H9 (cell line): ENCODE results near the gene CSRNP2. TPM values are rescaled to one million over a fixed set of nuclear protein-coding genes. Genes with fewer than 3 reads are reported as not detected.
A peak's percentile ranks its signal among the peaks of the same experiment; 100 is the strongest.
"Not testable (repeated sequence)": the region's sequence is repeated elsewhere in the genome, so short reads cannot be mapped to it uniquely, and the experiment has no call there.

ENCODE experiments used
- DNase-seq: peaks from one replicate; pipeline ENCODE4 v3.0.0-alpha.2; 2017
- H2AFZ ChIP-seq: one replicate; pipeline ENCODE4 v1.6.1; 2013; ENCODE audit warnings: mild to moderate bottlenecking, low read length, control low read depth, moderate library complexity
- H2AK5ac ChIP-seq: 2 replicates; pipeline ENCODE4 v1.6.1; 2013; ENCODE audit warnings: low read length, control low read depth, mixed read lengths; ENCODE audit not compliant: insufficient read length
- H2BK120ac ChIP-seq: one replicate; pipeline ENCODE4 v1.6.1; 2013; ENCODE audit warnings: low read depth, mild to moderate bottlenecking, low read length, control low read depth, inconsistent platforms; ENCODE audit not compliant: poor library complexity, severe bottlenecking
- H2BK12ac ChIP-seq: 2 replicates; pipeline ENCODE4 v1.6.1; 2013; ENCODE audit warnings: low read length, control low read depth, mixed read lengths, low read depth; ENCODE audit not compliant: insufficient read length
- H2BK15ac ChIP-seq: 2 replicates; pipeline ENCODE4 v1.6.1; 2013; ENCODE audit warnings: low read depth, low read length, control low read depth
- H2BK20ac ChIP-seq: one replicate; pipeline ENCODE4 v1.6.1; 2013; ENCODE audit warnings: low read depth, mild to moderate bottlenecking, low read length, control low read depth, inconsistent platforms; ENCODE audit not compliant: poor library complexity, severe bottlenecking
- H2BK5ac ChIP-seq: 2 replicates; pipeline ENCODE4 v1.6.1; 2013; ENCODE audit warnings: low read length, control low read depth, mixed read lengths; ENCODE audit not compliant: insufficient read length
- H3K14ac ChIP-seq: 2 replicates; pipeline ENCODE4 v1.6.1; 2013; ENCODE audit warnings: low read length, control low read depth; ENCODE audit not compliant: insufficient read depth
- H3K18ac ChIP-seq: 2 replicates; pipeline ENCODE4 v1.6.1; 2013; ENCODE audit warnings: low read depth, mild to moderate bottlenecking, mixed read lengths, low read length, control low read depth; ENCODE audit not compliant: insufficient read length
- H3K23ac ChIP-seq: 2 replicates; pipeline ENCODE4 v1.6.1; 2013; ENCODE audit warnings: low read length, control low read depth, mixed read lengths, low read depth; ENCODE audit not compliant: insufficient read length
- H3K23me2 ChIP-seq: 2 replicates; pipeline ENCODE4 v1.6.1; 2013; ENCODE audit warnings: low read depth, mild to moderate bottlenecking, mixed read lengths, low read length, control low read depth; ENCODE audit not compliant: insufficient read length, poor library complexity, severe bottlenecking
- H3K27ac ChIP-seq: 2 replicates; pipeline ENCODE4 v1.5.1; 2013; ENCODE audit warnings: low read length, control low read depth, mixed read lengths, low read depth; ENCODE audit not compliant: insufficient read length
- H3K27me3 ChIP-seq: 2 replicates; pipeline ENCODE4 v1.6.1; 2013; ENCODE audit warnings: low read length, control low read depth, inconsistent platforms; ENCODE audit not compliant: insufficient read depth
- H3K4ac ChIP-seq: 2 replicates; pipeline ENCODE4 v1.6.1; 2013; ENCODE audit warnings: low read depth, mild to moderate bottlenecking, control low read depth, inconsistent platforms, low read length, moderate library complexity
- H3K4me1 ChIP-seq: 2 replicates; pipeline ENCODE4 v1.6.1; 2013; ENCODE audit warnings: low read length, control low read depth, inconsistent platforms; ENCODE audit not compliant: insufficient read depth
- H3K4me2 ChIP-seq: 2 replicates; pipeline ENCODE4 v1.6.1; 2013; ENCODE audit warnings: low read length, control low read depth, mixed read lengths; ENCODE audit not compliant: insufficient read length, insufficient read depth
- H3K56ac ChIP-seq: 2 replicates; pipeline ENCODE4 v1.6.1; 2013; ENCODE audit warnings: low read depth, mild to moderate bottlenecking, mixed read lengths, low read length, control low read depth; ENCODE audit not compliant: insufficient read length
- H3K79me1 ChIP-seq: 2 replicates; pipeline ENCODE4 v1.6.1; 2013; ENCODE audit warnings: low read depth, mild to moderate bottlenecking, moderate library complexity, low read length, control low read depth, inconsistent platforms; ENCODE audit not compliant: insufficient read depth, poor library complexity, severe bottlenecking
- H3K79me2 ChIP-seq: 2 replicates; pipeline ENCODE4 v1.6.1; 2013; ENCODE audit warnings: low read length, control low read depth, inconsistent platforms; ENCODE audit not compliant: insufficient read depth
- H3K9ac ChIP-seq: 2 replicates; pipeline ENCODE4 v1.6.1; 2013; ENCODE audit warnings: low read length, control low read depth, mixed read lengths; ENCODE audit not compliant: insufficient read length; ENCODE audit errors: extremely low read depth
- H3K9me3 ChIP-seq: one replicate; pipeline ENCODE4 v1.6.1; 2013; ENCODE audit warnings: low read depth, low read length, inconsistent platforms; ENCODE audit not compliant: control insufficient read depth
- H3T11ph ChIP-seq: one replicate; pipeline ENCODE4 v1.6.1; 2013; ENCODE audit warnings: mild to moderate bottlenecking, low read length, control low read depth, inconsistent platforms
- H4K20me1 ChIP-seq: one replicate; pipeline ENCODE4 v1.6.1; 2013; ENCODE audit not compliant: control insufficient read depth, insufficient read length, insufficient read depth
- H4K5ac ChIP-seq: 2 replicates; pipeline ENCODE4 v1.6.1; 2013; ENCODE audit warnings: low read depth, mild to moderate bottlenecking, mixed read lengths, low read length, control low read depth; ENCODE audit not compliant: insufficient read length
- H4K8ac ChIP-seq: replicated peaks from 2 replicates; pipeline ENCODE4 v1.6.1; 2013; ENCODE audit warnings: low read length, control low read depth, mixed read lengths, low read depth; ENCODE audit not compliant: insufficient read length
- H4K91ac ChIP-seq: 2 replicates; pipeline ENCODE4 v1.6.1; 2013; ENCODE audit warnings: low read depth, mild to moderate bottlenecking, moderate library complexity, mixed read lengths, low read length, control low read depth; ENCODE audit not compliant: insufficient read length
- H3K27ac Mint-ChIP-seq, 3 experiments: 2 replicates in 2 of 3; 3 replicates in 1 of 3; pipeline ENCODE4 v1.8.0; 2020 to 2021; ENCODE audit warnings: mixed read lengths in 3 of 3, mild to moderate bottlenecking in 1 of 3, moderate library complexity in 1 of 3
- H3K27me3 Mint-ChIP-seq: 2 replicates; pipeline ENCODE4 v1.8.0; 2021; ENCODE audit warnings: low read depth, mild to moderate bottlenecking, moderate library complexity, mixed read lengths
- H3K36me3 Mint-ChIP-seq, 3 experiments: 2 replicates in 2 of 3; 3 replicates in 1 of 3; pipeline ENCODE4 v1.8.0; 2020 to 2021; ENCODE audit warnings: low read depth in 3 of 3, mixed read lengths in 3 of 3; ENCODE audit not compliant: insufficient read depth in 1 of 3
- H3K4me1 Mint-ChIP-seq, 2 experiments: 2 replicates each; pipeline ENCODE4 v1.8.0; 2020; ENCODE audit warnings: mixed read lengths in 2 of 2
- H3K4me3 Mint-ChIP-seq, 2 experiments: 2 replicates in 1 of 2; 3 replicates in 1 of 2; pipeline ENCODE4 v1.8.0; 2020 to 2021; ENCODE audit warnings: mild to moderate bottlenecking in 2 of 2, mixed read lengths in 2 of 2, moderate library complexity in 1 of 2
- H3K9me3 Mint-ChIP-seq, 2 experiments: 2 replicates in 1 of 2; 3 replicates in 1 of 2; pipeline ENCODE4 v1.8.0; 2020; ENCODE audit warnings: mild to moderate bottlenecking in 2 of 2, mixed read lengths in 2 of 2, moderate library complexity in 1 of 2
- CTCF ChIP-seq: fragments of 200-600 bp; sonication (generic); conservative IDR thresholded peaks from 3 replicates; pipeline ENCODE4 v1.8.0; 2021; ENCODE audit warnings: antibody characterized with exemption, mild to moderate bottlenecking
- WGBS: extraction: QIAGEN DNeasy Blood & Tissue Kit; methylation state at CpG from one replicate; pipeline ENCODE4 v1.1.7; 2013; ENCODE audit warnings: missing lambda C conversion rate, low lambda C conversion rate, mixed read lengths; ENCODE audit not compliant: insufficient read length; ENCODE audit errors: extremely low coverage; 5-methylcytosine and 5-hydroxymethylcytosine counted together
- total RNA-seq: library from RNA; stranded (reverse); gene quantifications from 2 replicates; pipeline ENCODE4 v1.2.1, GENCODE V29; 2021

The CSRNP2 gene
- total RNA-seq, 1 experiment from 2014 or later: 38.6 TPM

GRCh38 chr12:51080136-51080535 is 3.3 kb downstream of the CSRNP2 start:
- no peak overlapping the region for H4K8ac ChIP-seq
- H3K79me1 ChIP-seq: peaks cover 11% of the 10 kb centered on the region
- peaks cover 8% of the 10 kb centered on the region for H3K23me2 ChIP-seq
- no peak for DNase-seq
- no peak overlapping the region for H3K9ac ChIP-seq
- no peak overlapping the region for H3K4me2 ChIP-seq
- peaks cover 0 to 2% of the 10 kb centered on the region in 2 experiments; a peak in 2 of 5 replicates for H3K9me3 Mint-ChIP-seq
- no peaks in the 10 kb centered on the region for H3K9me3 ChIP-seq
- peak overlapping the region in 1 of 3 experiments; percentile 28; a peak in 1 of 7 replicates for H3K27ac Mint-ChIP-seq
- H3T11ph ChIP-seq: no peak overlapping the region
- no peak overlapping the region for H2AK5ac ChIP-seq
- no peak for TF ChIP-seq CTCF
- no peak overlapping the region for H2AFZ ChIP-seq
- H4K20me1 ChIP-seq: no peaks in the 10 kb centered on the region
- no peaks in the 10 kb centered on the region for H3K27me3 Mint-ChIP-seq
- no peak overlapping the region for H3K56ac ChIP-seq
- no peak overlapping the region for H3K14ac ChIP-seq
- H2BK12ac ChIP-seq: no peak overlapping the region
- H3K36me3 Mint-ChIP-seq: peaks cover 10 to 26% (median 19%) of the 10 kb centered on the region in 3 experiments; a peak in 6 of 7 replicates
- no peak overlapping the region for H3K4me3 Mint-ChIP-seq
- peaks cover 12% of the 10 kb centered on the region; the same call in 1 of the 2 replicates for H3K79me2 ChIP-seq
- no peak overlapping the region for H3K27ac ChIP-seq
- H2BK120ac ChIP-seq: no peak overlapping the region
- H3K18ac ChIP-seq: no peak overlapping the region
- no peak overlapping the region for H2BK5ac ChIP-seq
- no peak overlapping the region for H2BK15ac ChIP-seq
- no peak overlapping the region for H4K91ac ChIP-seq
- peaks cover 2% of the 10 kb centered on the region; the same call in 1 of the 2 replicates for H3K4me1 ChIP-seq
- H4K5ac ChIP-seq: no peak overlapping the region
- no peak overlapping the region for H3K4ac ChIP-seq
- no peaks in the 10 kb centered on the region for H3K27me3 ChIP-seq
- no CpG with 5 or more reads among the region's 4 CpGs for WGBS
- no peak overlapping the region for H2BK20ac ChIP-seq
- H3K4me1 Mint-ChIP-seq: peaks cover 19 to 23% of the 10 kb centered on the region in 2 experiments
- H3K23ac ChIP-seq: no peak overlapping the region

- DNase-seq, H4K20me1 ChIP-seq, H3K27me3 Mint-ChIP-seq, H4K5ac ChIP-seq, H3K14ac ChIP-seq, H2AK5ac ChIP-seq, H3K23me2 ChIP-seq, H2BK120ac ChIP-seq, H3K9me3 ChIP-seq, H3K4ac ChIP-seq, H2BK20ac ChIP-seq, H2BK15ac ChIP-seq, H3K4me1 ChIP-seq, H4K91ac ChIP-seq, H3K9ac ChIP-seq, H3K27ac ChIP-seq, H4K8ac ChIP-seq, H3K18ac ChIP-seq, H2BK5ac ChIP-seq, H2AFZ ChIP-seq, H3K27me3 ChIP-seq, H3K23ac ChIP-seq, H3T11ph ChIP-seq, H3K4me2 ChIP-seq, H3K9me3 Mint-ChIP-seq, H3K56ac ChIP-seq, H2BK12ac ChIP-seq, H3K27ac Mint-ChIP-seq: not testable (repeated sequence)
- Histone ChIP-seq H3K79me1 (peaks cover 11% of the 10 kb centered on the region), H3K79me2 (peaks cover 12% of the 10 kb centered on the region; the same call in 1 of the 2 replicates)
- Mint-ChIP-seq H3K4me1 (peaks cover 16 to 19% of the 10 kb centered on the region in 2 experiments), H3K36me3 (peaks cover 13 to 30% (median 24%) of the 10 kb centered on the region in 3 experiments), H3K4me3 (peak overlapping the region in 1 of 2 experiments; percentile 53; a peak in 1 of 5 replicates)
- no CpG with 5 or more reads among the region's 6 CpGs for WGBS
Measured at GRCh38 chr12:51078866-51079265, 4.5 kb downstream of the CSRNP2 start.
